Heart left ventricle (tissue), 16 donors: ENCODE measurements around the gene USO1. TPM values are rescaled to one million over a fixed set of nuclear protein-coding genes. Genes with fewer than 3 reads are reported as not detected.

ENCODE experiments used
- ATAC-seq, 4 donors: fragments of 200-7000 bp; cut with Tn5 transposase; one replicate each; pipeline ENCODE4 v1.9.1; 2020 to 2022; ENCODE audit warnings: moderate library complexity in 4 of 4, mild to moderate bottlenecking in 3 of 4, moderate number of reproducible peaks in 1 of 4
- DNase-seq, 5 donors: peaks; one replicate each; pipeline ENCODE4 v3.0.0-alpha.2; 2020
- H3K27ac ChIP-seq, 12 donors: fragments of 200-600 bp; sonication (generic) in 4 of 12; one replicate each; pipeline versions ENCODE4 v1.5.0 to v1.8.0; 2016 to 2022; ENCODE audit warnings: mild to moderate bottlenecking in 2 of 12
- H3K27me3 ChIP-seq, 9 donors: fragments of 200-600 bp; sonication (generic) in 2 of 9; one replicate each; pipeline versions ENCODE4 v1.5.1 to v1.8.0; 2016 to 2022; ENCODE audit warnings: mild to moderate bottlenecking in 3 of 9
- H3K36me3 ChIP-seq, 9 donors: fragments of 200-600 bp; sonication (generic) in 2 of 9; one replicate each; pipeline versions ENCODE4 v1.5.0 to v1.8.0; 2018 to 2022; ENCODE audit warnings: mild to moderate bottlenecking in 2 of 9
- H3K4me1 ChIP-seq, 12 donors: fragments of 200-600 bp; sonication (generic) in 4 of 12; one replicate each; pipeline versions ENCODE4 v1.5.0 to v1.8.0; 2016 to 2022; ENCODE audit warnings: mild to moderate bottlenecking in 3 of 12
- H3K4me3 ChIP-seq, 12 donors: fragments of 200-600 bp; sonication (generic) in 4 of 12; one replicate each; pipeline versions ENCODE4 v1.5.0 to v1.8.0; 2017 to 2022; ENCODE audit warnings: mild to moderate bottlenecking in 9 of 12, moderate library complexity in 4 of 12
- H3K9me3 ChIP-seq, 12 donors: fragments of 200-600 bp; sonication (generic) in 4 of 12; one replicate each; pipeline versions ENCODE4 v1.5.0 to v1.8.0; 2016 to 2022; ENCODE audit warnings: mild to moderate bottlenecking in 1 of 12
- CTCF ChIP-seq, 12 donors: fragments of 200-600 bp; sonication (generic) in 4 of 12; IDR thresholded peaks; one replicate each; pipeline versions ENCODE4 v1.5.0 to v1.8.0; 2018 to 2022; ENCODE audit warnings: antibody characterized with exemption in 12 of 12, mild to moderate bottlenecking in 5 of 12
- POLR2A ChIP-seq, 2 donors: fragments of 450-650 bp; IDR thresholded peaks; one replicate each; pipeline ENCODE4 v1.6.1; 2017; ENCODE audit warnings: antibody characterized with exemption in 2 of 2, mild to moderate bottlenecking in 2 of 2, moderate library complexity in 2 of 2
- WGBS, 4 donors: extraction: QIAGEN DNeasy Blood & Tissue Kit in 2 of 4; methylation state at CpG; one replicate each; pipeline versions ENCODE4 v1.1.5 to v1.1.7; 2013 to 2018; 5-methylcytosine and 5-hydroxymethylcytosine counted together
- intact Hi-C, 10 donors: fragments of 100-400 bp; cut with DNase I; formaldehyde crosslinking; loops; one replicate each; pipeline versions ENCODE4 v1.11.1 to v1.14.2; 2022
- polyA plus RNA-seq, 2 donors: library from polyadenylated mRNA; stranded (reverse); fragments of 200-250 nt; gene quantifications; one replicate each; pipeline ENCODE4 v1.2.3, GENCODE V29; 2013
- total RNA-seq, 9 donors: library from RNA; depleted of rRNA in 2 of 9; stranded (reverse); fragments of >200 nt in 2 of 9; fragmentation: NEBNext Ultra II Directional in 3 of 9; extraction: Animal tissue kit (Norgen Biotek cat#: 25700) in 3 of 9; gene quantifications; one replicate each; pipeline versions ENCODE4 v1.1.0 to v1.2.4, GENCODE V29; 2016 to 2023
- donor health status: ischemic (EF 13 %, LVEDD 7.1; RV severe dilation, severe dysfunction).
- donor health status: healthy with polysubstance abuse.
- donor health status: DM: no; HTN: yes; CAD: no.
- donor health status: DM: no; HTN: no; CAD: no.
- donor health status: ischemic (EF 25% LVEDD 6.9; RV normal size, moderate dysfunction).
- donor health status: ischemic (EF 25% LVEDD 5.7; RV mildly dilated, moderate dysfunction).
- donor health status: healthy.
- donor health status: DM: yes; HTN: yes; CAD: no.
- donor health status: ischemic (EF 35%, LVEDD 5.7; RV mildly dilated, moderate dysfunction).
- donor health status: nonischemic (EF 11% LVEDD 7.7; RV severe dilation, severe dysfunction).
- donor health status: DM: yes; HTN: yes; CAD: no.
- donor health status: PGD.
- donor health status: ischemic (EF 29% LVEDD 5.4; RV normal size, mild dysfunction).
- donor health status: nonischemic (EF 23%, LVEDD 6.1; RV moderate dilation, normal function).

The USO1 gene
- total and polyA plus RNA-seq, 11 donors = 28.6 to 87.1 (median 77.0) TPM

DNA sequence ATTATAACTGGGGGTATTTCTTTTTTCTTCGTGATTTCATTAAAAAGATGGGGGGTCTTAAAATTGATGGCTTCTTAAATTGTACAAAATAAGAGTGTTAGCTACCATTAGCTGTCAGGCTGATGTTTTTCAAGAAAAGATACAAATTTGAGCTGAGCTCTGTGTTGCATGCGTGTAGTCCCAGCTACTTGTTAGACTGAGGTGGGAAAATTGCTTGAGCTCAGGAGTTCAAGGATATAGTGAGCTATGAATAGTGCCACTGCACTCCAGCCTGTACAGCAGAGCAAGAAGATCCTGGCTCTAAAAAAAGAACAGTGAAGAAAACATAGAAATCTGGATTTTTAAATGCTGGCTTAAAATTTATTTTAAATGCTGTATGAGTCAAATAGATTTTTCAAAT lies 13.0 kb downstream of the USO1 start:
- TF ChIP-seq POLR2A (IDR thresholded peaks at IDR 0.05) = no peak
- TF ChIP-seq CTCF (IDR thresholded peaks at IDR 0.05) = no peak
- no peak for DNase-seq
- Histone ChIP-seq H3K9me3 (peaks cover 0 to 14% (median 0%) of the 10 kb centered on the region in 12 donors), H3K27ac (peak overlapping the region in 4 of 12 donors; percentile 1 to 37 (median 26)), H3K4me1 (peaks cover 0 to 24% (median 13%) of the 10 kb centered on the region in 12 donors), H3K36me3 (peaks cover 0 to 19% (median 0%) of the 10 kb centered on the region in 9 donors), H3K4me3 (no peak overlapping the region), H3K27me3 (no peaks in the 10 kb centered on the region)
- peak in 3 of 4 donors; percentile 62 to 73 (median 66) for ATAC-seq
- intact Hi-C loops = loop anchor here in 1 of 10 donors (5.0 kb wide), 1 partner anchor 205 kb away; the partner anchor contains the start of gene NAAA
- WGBS, 4 donors = 71 to 82% (median 76%) methylated on average over 2 of the region's 2 CpGs

GRCh38 chr4:75741027-75741426 lies 16.6 kb downstream of the USO1 start:
- peaks cover 0 to 37% (median 25%) of the 10 kb centered on the region in 12 donors for H3K4me1 ChIP-seq
- H3K27ac ChIP-seq = no peak overlapping the region
- intact Hi-C loops = no loop called here
- no peak overlapping the region for H3K4me3 ChIP-seq
- ATAC-seq = no peak
- H3K36me3 ChIP-seq = peaks cover 0 to 19% (median 0%) of the 10 kb centered on the region in 9 donors
- H3K9me3 ChIP-seq = no peaks in the 10 kb centered on the region
- TF ChIP-seq POLR2A (IDR thresholded peaks at IDR 0.05) = no peak
- no peak for TF ChIP-seq CTCF (IDR thresholded peaks at IDR 0.05)
- no peaks in the 10 kb centered on the region for H3K27me3 ChIP-seq
- WGBS, 4 donors = 97 to 99% (median 98%) methylated on average over 2 of the region's 2 CpGs
- DNase-seq = no peak

GRCh38 chr4:75742451-75742850 lies 18.1 kb downstream of the USO1 start:
- DNase-seq (no peak), ATAC-seq (no peak)
- intact Hi-C loops = no loop called here
- no peak for TF ChIP-seq POLR2A (IDR thresholded peaks at IDR 0.05)
- TF ChIP-seq CTCF (IDR thresholded peaks at IDR 0.05) = no peak
- Histone ChIP-seq H3K9me3 (no peaks in the 10 kb centered on the region), H3K36me3 (peaks cover 0 to 19% (median 0%) of the 10 kb centered on the region in 9 donors), H3K4me1 (peaks cover 0 to 34% (median 24%) of the 10 kb centered on the region in 12 donors), H3K27ac (no peak overlapping the region), H3K27me3 (no peaks in the 10 kb centered on the region), H3K4me3 (no peak overlapping the region)

DNA sequence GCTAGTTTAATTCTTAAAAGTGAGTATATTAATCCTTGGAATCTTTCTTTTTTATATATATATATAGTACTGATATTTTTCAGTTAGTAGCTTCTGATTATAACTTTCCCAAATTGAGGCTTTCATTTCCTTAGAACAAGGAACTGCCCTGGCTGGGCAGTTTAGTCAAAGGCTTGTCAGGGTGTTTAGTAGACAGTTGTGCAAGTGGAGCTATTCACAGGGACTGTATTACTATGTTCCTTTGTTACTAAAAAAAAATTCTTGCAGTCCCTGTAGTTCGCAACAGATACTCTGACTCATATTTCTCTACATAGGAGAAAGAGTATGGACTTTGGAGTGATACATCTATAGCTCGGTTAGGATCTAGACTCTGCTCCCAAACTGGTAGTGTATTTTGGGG lies 20.8 kb downstream of the USO1 start:
- TF ChIP-seq CTCF (IDR thresholded peaks at IDR 0.05) (no peak), POLR2A (IDR thresholded peaks at IDR 0.05) (no peak)
- H3K4me1 ChIP-seq = peaks cover 0 to 29% (median 21%) of the 10 kb centered on the region in 12 donors
- WGBS, 4 donors = 42 to 51% (median 50%) methylated on average over 2 of the region's 2 CpGs
- ATAC-seq = peak; percentile 82 to 91 (median 88)
- H3K27ac ChIP-seq = peak overlapping the region in 10 of 12 donors; percentile 3 to 55 (median 42)
- H3K9me3 ChIP-seq = no peaks in the 10 kb centered on the region
- H3K27me3 ChIP-seq = no peaks in the 10 kb centered on the region
- no peak for DNase-seq
- H3K4me3 ChIP-seq = no peak overlapping the region
- intact Hi-C loops = no loop called here
- H3K36me3 ChIP-seq = peaks cover 0 to 13% (median 0%) of the 10 kb centered on the region in 9 donors
